Hematopoietic multipotent progenitor cell (in vitro differentiated cells): ENCODE results near the gene VKORC1. TPM values are rescaled to one million over a fixed set of nuclear protein-coding genes. Genes with fewer than 3 reads are reported as not detected.
A peak's percentile ranks its signal among the peaks of the same experiment; 100 is the strongest.

Experiments used
- DNase-seq, 3 donors: peaks; one replicate each; pipeline ENCODE4 v3.0.0-alpha.2; 2011 to 2015; ENCODE audit warnings: low read depth in 2 of 3, low spot score in 2 of 3
- total RNA-seq: library from RNA; depleted of rRNA; stranded (reverse); fragments of >200 nt; gene quantifications from one replicate; pipeline ENCODE4 v1.2.3, GENCODE V29; 2012

Gene VKORC1
- total RNA-seq, 1 donor: 116 TPM

GRCh38 chr16:31130899-31131298, 36.3 kb upstream of the VKORC1 start:
- DNase-seq: no peak

- peak in 2 of 3 donors; percentile 71 to 80 for DNase-seq
Measured at GRCh38 chr16:31130336-31130891, 35.8 kb upstream of the VKORC1 start.

DNA sequence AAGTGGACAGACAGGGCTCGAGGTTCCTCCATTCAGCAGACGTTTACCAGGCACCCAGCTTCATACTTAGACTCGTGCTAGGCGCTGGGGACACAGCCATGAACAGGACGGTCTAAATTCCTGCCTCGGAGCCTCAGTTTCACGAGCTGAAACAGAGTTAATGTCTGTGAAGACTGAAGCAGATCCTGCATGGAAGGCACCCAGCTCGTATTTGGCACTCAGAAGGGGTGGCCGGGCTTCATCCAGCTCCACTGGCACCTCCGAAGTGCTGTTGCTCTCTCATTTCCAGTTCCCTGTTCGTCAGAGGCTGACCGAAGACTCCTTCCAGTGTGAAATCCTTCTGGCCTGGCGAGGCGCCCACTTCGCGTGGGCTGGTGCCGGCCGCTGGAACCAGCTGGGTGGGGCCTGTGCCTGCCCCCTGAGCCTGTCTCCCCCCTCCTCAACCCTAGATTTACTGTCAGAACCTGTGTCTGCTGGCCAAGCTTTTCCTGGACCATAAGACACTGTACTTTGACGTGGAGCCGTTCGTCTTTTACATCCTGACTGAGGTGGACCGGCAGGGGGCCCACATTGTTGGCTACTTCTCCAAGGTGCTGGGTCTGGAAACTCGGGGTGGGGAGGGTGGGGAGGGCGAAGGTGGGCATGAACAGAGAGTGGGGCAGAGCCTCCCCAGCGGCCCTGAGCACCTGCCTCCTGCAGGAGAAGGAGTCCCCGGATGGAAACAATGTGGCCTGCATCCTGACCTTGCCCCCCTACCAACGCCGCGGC, 35.2 kb upstream of the VKORC1 start:
- DNase-seq: no peak

DNA sequence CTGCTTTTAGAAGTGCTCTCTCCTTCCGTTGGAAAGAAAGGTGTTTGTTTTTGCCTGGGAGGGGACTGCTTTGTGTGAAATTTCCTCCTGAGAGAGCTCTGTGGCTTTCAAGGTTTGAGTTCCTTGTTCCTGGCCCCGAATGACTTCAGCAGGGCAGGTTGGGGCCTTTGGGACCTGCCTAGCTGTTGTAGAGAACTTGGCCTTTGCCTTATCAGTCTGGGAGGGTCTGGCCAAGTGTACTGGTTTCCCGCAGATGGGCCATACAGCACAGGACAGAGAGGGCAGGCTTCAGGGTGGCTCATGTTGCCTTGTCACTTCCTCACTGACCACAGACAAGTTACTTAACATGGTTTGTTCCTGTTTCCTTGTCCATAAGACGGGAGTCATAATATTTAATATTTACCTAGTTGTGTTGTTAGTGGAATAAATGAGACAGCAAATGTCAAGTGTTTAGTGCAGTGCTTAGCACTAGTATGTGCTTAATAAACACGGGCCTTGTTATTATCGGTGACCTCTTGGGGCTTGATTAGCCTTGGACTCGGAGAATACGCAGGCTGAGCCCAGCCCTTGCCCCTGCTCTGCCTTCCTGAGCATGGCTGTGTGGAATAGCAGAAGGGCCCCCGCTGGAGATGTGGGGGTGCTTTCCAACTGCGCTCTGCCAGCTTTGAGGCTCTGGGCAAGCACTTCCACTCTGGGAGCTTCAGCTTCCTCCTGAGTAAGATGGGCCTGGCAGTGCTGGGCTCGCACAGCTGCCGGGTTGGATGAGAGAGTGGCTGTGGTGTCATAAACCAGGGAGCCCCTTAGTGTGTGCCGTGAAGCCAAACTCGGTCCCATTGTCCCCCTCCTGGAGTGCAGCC, 34.3 kb upstream of the VKORC1 start:
- peak in 2 of 3 donors; percentile 90 to 95 for DNase-seq

- DNase-seq: no peak
Measured at GRCh38 chr16:31127182-31127581, 32.6 kb upstream of the VKORC1 start.

DNA sequence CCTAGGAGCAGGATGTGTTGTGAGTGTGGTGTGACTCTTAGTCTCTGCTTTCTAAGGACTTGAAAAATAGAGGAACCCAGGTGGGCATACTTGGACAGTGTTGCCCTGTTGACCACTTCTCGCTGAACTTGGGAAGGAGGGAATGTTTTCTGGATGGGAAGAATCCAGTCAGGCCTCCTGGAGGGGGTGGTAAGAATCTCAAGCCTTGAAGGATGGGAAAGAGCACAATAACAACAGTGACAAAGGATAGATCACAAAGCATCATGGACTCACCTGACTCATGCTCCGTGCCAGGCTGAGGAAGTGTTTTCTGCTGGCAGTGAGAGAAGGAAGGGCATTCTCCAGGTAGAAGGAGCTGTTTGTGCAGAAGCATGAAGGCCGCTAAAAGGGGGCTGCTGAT, 31.2 kb upstream of the VKORC1 start:
- no peak for DNase-seq

GRCh38 chr16:31120129-31120528, 25.5 kb upstream of the VKORC1 start:
- no peak for DNase-seq

GRCh38 chr16:31118223-31119155, 23.9 kb upstream of the VKORC1 start:
- no peak for DNase-seq

DNA sequence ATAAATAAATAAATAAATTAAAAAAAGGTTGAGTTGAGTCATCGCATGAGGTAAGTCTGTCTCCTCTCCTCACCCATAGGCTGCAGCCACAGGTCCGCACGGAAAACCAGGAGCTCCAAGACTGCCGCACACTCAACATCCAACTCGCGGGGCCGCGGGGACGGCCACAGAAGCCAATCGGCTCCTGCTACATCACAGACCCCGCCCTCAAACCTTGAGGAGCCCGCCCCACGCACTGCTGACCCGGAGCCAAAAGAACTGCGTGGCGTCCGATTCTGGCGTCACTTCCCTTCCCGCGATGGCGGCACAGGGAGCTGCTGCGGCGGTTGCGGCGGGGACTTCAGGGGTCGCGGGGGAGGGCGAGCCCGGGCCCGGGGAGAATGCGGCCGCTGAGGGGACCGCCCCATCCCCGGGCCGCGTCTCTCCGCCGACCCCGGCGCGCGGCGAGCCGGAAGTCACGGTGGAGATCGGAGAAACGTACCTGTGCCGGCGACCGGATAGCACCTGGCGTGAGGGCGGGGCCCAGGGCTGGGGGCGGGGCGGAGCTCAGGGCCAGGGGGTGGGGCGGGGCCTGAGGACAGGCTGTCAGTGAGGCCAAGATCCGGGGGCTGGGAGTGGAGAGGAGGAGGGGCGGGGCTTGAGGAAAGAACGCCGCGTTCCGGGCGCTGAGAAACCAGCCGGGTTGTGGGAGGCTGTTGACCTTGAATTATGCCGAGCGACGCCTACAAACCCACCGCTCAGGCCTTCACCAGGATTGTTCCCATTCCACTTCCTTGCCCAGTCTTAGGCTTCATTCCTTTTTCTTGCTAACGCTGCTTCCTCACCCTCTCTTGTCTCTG, 23.0 kb upstream of the VKORC1 start, which contains the start of gene KAT8:
KAT8 (plus strand) TSS at position 281 of the 839 bp plus-strand sequence; CDS start at position 299, 18 bp downstream.
- peak; percentile 91 to 99 (median 98) for DNase-seq

GRCh38 chr16:31114468-31114867, 19.9 kb upstream of the VKORC1 start:
- no peak for DNase-seq

- DNase-seq: peak in 2 of 3 donors; percentile 71 to 85
Measured at GRCh38 chr16:31113121-31114120, 18.8 kb upstream of the VKORC1 start.

GRCh38 chr16:31112711-31113110, 18.1 kb upstream of the VKORC1 start:
- DNase-seq: no peak

DNA sequence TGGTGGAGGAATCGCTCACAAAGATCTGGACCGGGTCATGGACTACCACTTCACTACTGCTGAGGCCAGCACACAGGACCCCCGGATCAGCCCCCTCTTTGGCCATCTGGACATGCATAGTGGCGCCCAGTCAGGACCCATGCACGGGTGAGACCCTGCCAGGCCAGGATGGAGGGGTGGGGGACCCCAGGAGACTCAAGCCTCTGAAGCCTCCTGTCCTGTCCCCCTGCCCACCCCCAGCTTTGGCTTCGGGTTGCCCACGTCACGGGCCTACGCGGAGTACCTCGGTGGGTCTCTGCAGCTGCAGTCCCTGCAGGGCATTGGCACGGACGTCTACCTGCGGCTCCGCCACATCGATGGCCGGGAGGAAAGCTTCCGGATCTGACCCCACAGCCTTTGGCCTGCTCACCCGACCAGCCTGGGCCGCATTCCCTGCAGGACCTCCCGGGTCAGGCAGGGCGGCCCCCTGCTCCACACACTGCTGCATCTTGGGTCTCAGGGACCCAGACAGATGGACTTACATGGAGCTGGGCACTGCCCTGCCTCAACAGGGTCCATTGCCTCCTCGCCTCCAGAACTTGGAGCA, 17.4 kb upstream of the VKORC1 start:
- no peak for DNase-seq

- no peak for DNase-seq
Measured at GRCh38 chr16:31110106-31111034, 15.8 kb upstream of the VKORC1 start.

- DNase-seq: no peak
Measured at GRCh38 chr16:31109622-31110021, 15.0 kb upstream of the VKORC1 start.

DNA sequence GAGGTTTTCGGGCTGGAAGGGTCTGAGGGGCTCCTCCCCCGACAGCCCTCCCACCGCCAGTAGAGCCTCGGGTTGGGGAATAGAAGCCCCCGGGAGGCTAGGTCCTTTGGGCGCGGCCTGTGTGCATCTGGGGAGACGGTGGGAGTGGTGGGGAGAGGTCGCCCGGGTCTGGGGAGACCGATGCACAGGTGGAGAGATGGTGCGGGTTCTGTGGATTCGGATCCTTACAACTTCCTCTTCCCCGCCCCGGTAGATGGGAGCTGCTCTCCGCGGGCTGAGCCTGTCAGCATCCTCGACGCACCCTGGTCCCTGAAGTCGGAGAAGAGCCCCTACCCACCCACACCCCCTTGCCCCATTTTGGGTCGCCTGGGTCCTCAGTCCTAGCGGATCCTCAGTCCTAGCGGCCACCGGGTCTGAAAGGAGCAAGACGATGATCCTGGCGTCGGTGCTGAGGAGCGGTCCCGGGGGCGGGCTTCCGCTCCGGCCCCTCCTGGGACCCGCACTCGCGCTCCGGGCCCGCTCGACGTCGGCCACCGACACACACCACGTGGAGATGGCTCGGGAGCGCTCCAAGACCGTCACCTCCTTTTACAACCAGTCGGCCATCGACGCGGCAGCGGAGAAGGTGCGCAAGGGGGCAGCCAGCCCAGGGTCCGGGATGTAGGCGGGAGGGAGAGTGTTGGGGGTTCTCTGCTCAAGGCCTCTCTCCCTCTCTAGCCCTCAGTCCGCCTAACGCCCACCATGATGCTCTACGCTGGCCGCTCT, 14.4 kb upstream of the VKORC1 start:
- no peak for DNase-seq
